ENCODE results near the gene ADARB2.
A peak's percentile ranks its signal among the peaks of the same experiment; 100 is the strongest.

Gene ADARB2

GRCh38 chr10:1677307-1677939, 59.9 kb downstream of the ADARB2 start:
- Histone ChIP-seq H3K27me3 (ENCODE audit: control insufficient read depth, low read length) (peaks cover 25% of the 10 kb centered on the region), H3K4me1 (ENCODE audit: control insufficient read depth, low read length) (peaks cover 18% of the 10 kb centered on the region), H3K9me3 (ENCODE audit: control insufficient read depth, insufficient read depth, low read length) (no peaks in the 10 kb centered on the region), H3K79me2 (ENCODE audit: control insufficient read depth, low read length) (no peaks in the 10 kb centered on the region), H3K9me2 (replicated peaks; ENCODE audit: control insufficient read depth, low read length) (no peaks in the 10 kb centered on the region), H3K4me2 (ENCODE audit: low read length) (peak overlapping the region; percentile 61), H4K20me1 (ENCODE audit: control insufficient read depth, insufficient read depth, low read depth, low read length) (no peaks in the 10 kb centered on the region), H3K27ac (ENCODE audit: low read depth, low read length) (no peak overlapping the region), H3F3A (ENCODE audit: control insufficient read depth, insufficient read depth) (no peaks in the 10 kb centered on the region), H3K36me3 (ENCODE audit: control insufficient read depth, low read length) (no peaks in the 10 kb centered on the region), H3K4me3 (ENCODE audit: low read length) (peak overlapping the region; percentile 36)
- no peak for TF ChIP-seq EZH2phosphoT487 (IDR thresholded peaks at IDR 0.05; ENCODE audit: borderline replicate concordance, low read length)
- TF ChIP-seq, protein P1, sequence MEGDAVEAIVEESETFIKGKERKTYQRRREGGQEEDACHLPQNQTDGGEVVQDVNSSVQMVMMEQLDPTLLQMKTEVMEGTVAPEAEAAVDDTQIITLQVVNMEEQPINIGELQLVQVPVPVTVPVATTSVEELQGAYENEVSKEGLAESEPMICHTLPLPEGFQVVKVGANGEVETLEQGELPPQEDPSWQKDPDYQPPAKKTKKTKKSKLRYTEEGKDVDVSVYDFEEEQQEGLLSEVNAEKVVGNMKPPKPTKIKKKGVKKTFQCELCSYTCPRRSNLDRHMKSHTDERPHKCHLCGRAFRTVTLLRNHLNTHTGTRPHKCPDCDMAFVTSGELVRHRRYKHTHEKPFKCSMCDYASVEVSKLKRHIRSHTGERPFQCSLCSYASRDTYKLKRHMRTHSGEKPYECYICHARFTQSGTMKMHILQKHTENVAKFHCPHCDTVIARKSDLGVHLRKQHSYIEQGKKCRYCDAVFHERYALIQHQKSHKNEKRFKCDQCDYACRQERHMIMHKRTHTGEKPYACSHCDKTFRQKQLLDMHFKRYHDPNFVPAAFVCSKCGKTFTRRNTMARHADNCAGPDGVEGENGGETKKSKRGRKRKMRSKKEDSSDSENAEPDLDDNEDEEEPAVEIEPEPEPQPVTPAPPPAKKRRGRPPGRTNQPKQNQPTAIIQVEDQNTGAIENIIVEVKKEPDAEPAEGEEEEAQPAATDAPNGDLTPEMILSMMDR (IDR thresholded peaks at IDR 0.05; ENCODE audit: low read depth, low read length, poor library complexity, severe bottlenecking), result no peak

DNA sequence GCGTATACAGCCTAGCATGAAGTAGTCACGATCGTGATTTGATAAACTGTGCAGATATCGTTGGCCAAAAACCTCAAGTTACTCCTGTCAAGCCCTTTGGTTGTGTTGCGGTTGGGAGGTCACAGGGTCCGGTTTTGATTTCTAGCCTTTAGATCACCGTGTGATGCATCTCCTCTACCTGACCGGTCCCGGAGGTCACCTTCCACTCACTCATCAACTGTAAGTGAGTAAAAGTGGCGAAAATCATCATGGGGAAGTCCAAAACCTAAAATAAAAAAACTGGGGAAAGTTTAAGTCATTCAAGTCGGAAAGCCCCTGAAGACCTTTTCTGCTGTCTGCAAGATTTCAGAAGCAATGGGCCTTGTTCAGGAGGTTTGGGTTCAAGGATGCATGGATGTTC, 62.8 kb downstream of the ADARB2 start:
- Histone ChIP-seq H3K9me2 (replicated peaks; ENCODE audit: control insufficient read depth, low read length) (no peaks in the 10 kb centered on the region), H3K4me1 (ENCODE audit: control insufficient read depth, low read length) (peaks cover 18% of the 10 kb centered on the region), H3F3A (ENCODE audit: control insufficient read depth, insufficient read depth) (no peaks in the 10 kb centered on the region), H4K20me1 (ENCODE audit: control insufficient read depth, insufficient read depth, low read depth, low read length) (no peaks in the 10 kb centered on the region), H3K4me2 (ENCODE audit: low read length) (no peak overlapping the region), H3K4me3 (ENCODE audit: low read length) (no peak overlapping the region), H3K27me3 (ENCODE audit: control insufficient read depth, low read length) (peaks cover 30% of the 10 kb centered on the region), H3K36me3 (ENCODE audit: control insufficient read depth, low read length) (no peaks in the 10 kb centered on the region), H3K9me3 (ENCODE audit: control insufficient read depth, insufficient read depth, low read length) (no peaks in the 10 kb centered on the region), H3K27ac (ENCODE audit: low read depth, low read length) (no peak overlapping the region), H3K79me2 (ENCODE audit: control insufficient read depth, low read length) (no peaks in the 10 kb centered on the region)
- TF ChIP-seq, protein P1 (IDR thresholded peaks at IDR 0.05; ENCODE audit: low read depth, low read length, poor library complexity, severe bottlenecking), result no peak
- TF ChIP-seq EZH2phosphoT487 (IDR thresholded peaks at IDR 0.05; ENCODE audit: borderline replicate concordance, low read length), result no peak

- Histone ChIP-seq H3K4me3 (ENCODE audit: low read length) (no peak overlapping the region), H4K20me1 (ENCODE audit: control insufficient read depth, insufficient read depth, low read depth, low read length) (no peaks in the 10 kb centered on the region), H3K79me2 (ENCODE audit: control insufficient read depth, low read length) (no peaks in the 10 kb centered on the region), H3K9me2 (replicated peaks; ENCODE audit: control insufficient read depth, low read length) (no peaks in the 10 kb centered on the region), H3K4me1 (ENCODE audit: control insufficient read depth, low read length) (peaks cover 18% of the 10 kb centered on the region), H3K27me3 (ENCODE audit: control insufficient read depth, low read length) (peaks cover 33% of the 10 kb centered on the region), H3K9me3 (ENCODE audit: control insufficient read depth, insufficient read depth, low read length) (no peaks in the 10 kb centered on the region), H3F3A (ENCODE audit: control insufficient read depth, insufficient read depth) (no peaks in the 10 kb centered on the region), H3K4me2 (ENCODE audit: low read length) (no peak overlapping the region), H3K27ac (ENCODE audit: low read depth, low read length) (no peak overlapping the region), H3K36me3 (ENCODE audit: control insufficient read depth, low read length) (no peaks in the 10 kb centered on the region)
- no peak for TF ChIP-seq EZH2phosphoT487 (IDR thresholded peaks at IDR 0.05; ENCODE audit: borderline replicate concordance, low read length)
Measured at GRCh38 chr10:1673568-1674345, 63.6 kb downstream of the ADARB2 start.

All from DOHH2 (cell line).